HepG2 (cell line): ENCODE results near the gene STPG4. TPM values are rescaled to one million over a fixed set of nuclear protein-coding genes. Genes with fewer than 3 reads are reported as not detected.

Experiments used
- AHR ChIP-seq: IDR thresholded peaks from 2 replicates; pipeline ENCODE4 v1.6.1; 2018; ENCODE audit warnings: missing genetic modification reagents, missing compliant biosample characterization
- ATRX ChIP-seq: sonication (generic); formaldehyde crosslinking; IDR thresholded peaks from 2 replicates; pipeline ENCODE4 v1.4.0; 2020; ENCODE audit warnings: missing genetic modification reagents, borderline replicate concordance
- BHLHE40 ChIP-seq: IDR thresholded peaks from 2 replicates; pipeline ENCODE4 v1.6.1; 2011; ENCODE audit warnings: low read length, improper control_type of control experiment
- CHD4 ChIP-seq: fragments of 200-600 bp; sonication (generic); IDR thresholded peaks from 2 replicates; pipeline ENCODE4 v1.7.0; 2017; ENCODE audit warnings: mild to moderate bottlenecking, low read length, borderline replicate concordance
- CREM ChIP-seq, 2 experiments: sonication (generic) in 1 of 2; formaldehyde crosslinking in 1 of 2; IDR thresholded peaks; 2 replicates each; pipeline versions ENCODE4 v1.4.0 to v1.6.1; 2016 to 2020; ENCODE audit warnings: antibody characterized with exemption in 1 of 2, mild to moderate bottlenecking in 1 of 2, missing genetic modification reagents in 1 of 2
- DNMT3B ChIP-seq: conservative IDR thresholded peaks from 2 replicates; pipeline ENCODE4 v1.6.1; 2016; ENCODE audit warnings: missing biosample characterization, control low read depth
- FOSL1 ChIP-seq: sonication (generic); formaldehyde crosslinking; IDR thresholded peaks from 2 replicates; pipeline ENCODE4 v1.9.0; 2021; ENCODE audit warnings: missing genetic modification reagents, borderline replicate concordance
- FOXA3 ChIP-seq: IDR thresholded peaks from 2 replicates; pipeline ENCODE4 v1.6.1; 2016; ENCODE audit warnings: missing genetic modification reagents, missing compliant biosample characterization
- MYNN ChIP-seq: sonication (generic); formaldehyde crosslinking; IDR thresholded peaks from 2 replicates; pipeline ENCODE4 v1.4.0; 2020; ENCODE audit warnings: mild to moderate bottlenecking, low read depth, missing genetic modification reagents
- PCBP2 ChIP-seq: fragments of 200-400 bp; formaldehyde crosslinking; optimal IDR thresholded peaks from 2 replicates; pipeline ENCODE3; 2018; ENCODE audit warnings: low read length, low read depth; ENCODE audit not compliant: poor library complexity, severe bottlenecking
- RCOR2 ChIP-seq: IDR thresholded peaks from 2 replicates; pipeline ENCODE4 v1.6.1; 2016; ENCODE audit warnings: missing biosample characterization, missing genetic modification reagents
- SIN3A ChIP-seq: IDR thresholded peaks from 2 replicates; pipeline ENCODE4 v1.6.1; 2011; ENCODE audit warnings: low read depth, mild to moderate bottlenecking, control low read depth, low read length, borderline replicate concordance
- SMAD3 ChIP-seq: sonication (generic); formaldehyde crosslinking; IDR thresholded peaks from 2 replicates; pipeline ENCODE4 v1.4.0; 2020; ENCODE audit warnings: missing genetic modification reagents
- SOX6 ChIP-seq, 2 experiments: fragments of 450-650 bp in 1 of 2; sonication (generic) in 1 of 2; formaldehyde crosslinking in 1 of 2; IDR thresholded peaks; 2 replicates each; pipeline versions ENCODE4 v1.4.0 to v1.6.1; 2017 to 2020; ENCODE audit warnings: antibody characterized with exemption in 1 of 2, mild to moderate bottlenecking in 1 of 2, missing genetic modification reagents in 1 of 2
- TAF1 ChIP-seq: sonication (generic); formaldehyde crosslinking; IDR thresholded peaks from 2 replicates; pipeline ENCODE4 v1.4.0; 2020; ENCODE audit warnings: missing genetic modification reagents
- ZBTB37 ChIP-seq: sonication (generic); formaldehyde crosslinking; IDR thresholded peaks from 2 replicates; pipeline ENCODE4 v1.4.0; 2020; ENCODE audit warnings: mild to moderate bottlenecking, missing genetic modification reagents
- ZFP36L2 ChIP-seq: sonication (generic); formaldehyde crosslinking; IDR thresholded peaks from 2 replicates; pipeline ENCODE4 v1.4.0; 2020; ENCODE audit warnings: missing genetic modification reagents
- ZFP37 ChIP-seq: sonication (generic); formaldehyde crosslinking; IDR thresholded peaks from 2 replicates; pipeline ENCODE4 v1.4.0; 2020; ENCODE audit warnings: missing genetic modification reagents, borderline replicate concordance
- ZNF138 ChIP-seq: sonication (generic); formaldehyde crosslinking; IDR thresholded peaks from 2 replicates; pipeline ENCODE4 v1.5.0; 2020; ENCODE audit warnings: mild to moderate bottlenecking, low read depth, missing genetic modification reagents
- ZNF326 ChIP-seq: sonication (generic); formaldehyde crosslinking; IDR thresholded peaks from 2 replicates; pipeline ENCODE4 v1.4.0; 2020; ENCODE audit warnings: missing genetic modification reagents, borderline replicate concordance
- ZNF572 ChIP-seq: sonication (generic); formaldehyde crosslinking; IDR thresholded peaks from 2 replicates; pipeline ENCODE4 v1.5.1; 2020; ENCODE audit warnings: mild to moderate bottlenecking, missing genetic modification reagents
- ZNF619 ChIP-seq: sonication (generic); formaldehyde crosslinking; IDR thresholded peaks from 2 replicates; pipeline ENCODE4 v1.4.0; 2020; ENCODE audit warnings: mild to moderate bottlenecking, missing genetic modification reagents
- ZNF644 ChIP-seq: IDR thresholded peaks from 2 replicates; pipeline ENCODE4 v1.6.1; 2016; ENCODE audit warnings: low read depth
- ZNF660 ChIP-seq: sonication (generic); formaldehyde crosslinking; IDR thresholded peaks from 2 replicates; pipeline ENCODE4 v1.5.1; 2020; ENCODE audit warnings: mild to moderate bottlenecking, low read depth, missing genetic modification reagents, borderline replicate concordance
- ZNF670 ChIP-seq: sonication (generic); formaldehyde crosslinking; IDR thresholded peaks from 2 replicates; pipeline ENCODE4 v1.8.0; 2022; ENCODE audit warnings: mild to moderate bottlenecking, missing genetic modification reagents, borderline replicate concordance
- polyA plus RNA-seq, 8 experiments: library from polyadenylated mRNA; depleted of rRNA in 3 of 8; stranded (reverse) in 7 of 8; unstranded in 1 of 8; fragments of >200 nt; fragmentation: Illumina TruSeq in 4 of 8; extraction: Trizol in 4 of 8; gene quantifications; 2 replicates each; pipeline versions ENCODE4 v1.2.1 to v1.2.3, GENCODE V29; 2011 to 2016; ENCODE audit warnings: low read depth in 4 of 8, missing spikeins in 1 of 8, mixed read lengths in 1 of 8; ENCODE audit not compliant: insufficient read depth in 1 of 8
- total RNA-seq, 5 experiments: library from RNA; depleted of rRNA; stranded (reverse); fragments of >200 nt; fragmentation: Illumina TruSeq; extraction: Trizol; gene quantifications; 2 replicates each; pipeline ENCODE4 v1.2.3, GENCODE V29; 2016; ENCODE audit warnings: low read depth in 1 of 5
- TF ChIP-seq, protein P1 (sequence below): IDR thresholded peaks from 2 replicates; pipeline ENCODE4 v1.6.1; 2016; ENCODE audit warnings: missing genetic modification reagents, missing compliant biosample characterization
- TF ChIP-seq, protein P2 (sequence below): sonication (generic); formaldehyde crosslinking; IDR thresholded peaks from 2 replicates; pipeline ENCODE4 v1.5.1; 2020; ENCODE audit warnings: missing genetic modification reagents, mild to moderate bottlenecking, borderline replicate concordance

STPG4 gene
- total and polyA plus RNA-seq, 2 of the 13 experiments (the other 11 are each of a cell fraction or from before 2014, with no cell fraction given), result 0.11 to 0.15 TPM

DNA sequence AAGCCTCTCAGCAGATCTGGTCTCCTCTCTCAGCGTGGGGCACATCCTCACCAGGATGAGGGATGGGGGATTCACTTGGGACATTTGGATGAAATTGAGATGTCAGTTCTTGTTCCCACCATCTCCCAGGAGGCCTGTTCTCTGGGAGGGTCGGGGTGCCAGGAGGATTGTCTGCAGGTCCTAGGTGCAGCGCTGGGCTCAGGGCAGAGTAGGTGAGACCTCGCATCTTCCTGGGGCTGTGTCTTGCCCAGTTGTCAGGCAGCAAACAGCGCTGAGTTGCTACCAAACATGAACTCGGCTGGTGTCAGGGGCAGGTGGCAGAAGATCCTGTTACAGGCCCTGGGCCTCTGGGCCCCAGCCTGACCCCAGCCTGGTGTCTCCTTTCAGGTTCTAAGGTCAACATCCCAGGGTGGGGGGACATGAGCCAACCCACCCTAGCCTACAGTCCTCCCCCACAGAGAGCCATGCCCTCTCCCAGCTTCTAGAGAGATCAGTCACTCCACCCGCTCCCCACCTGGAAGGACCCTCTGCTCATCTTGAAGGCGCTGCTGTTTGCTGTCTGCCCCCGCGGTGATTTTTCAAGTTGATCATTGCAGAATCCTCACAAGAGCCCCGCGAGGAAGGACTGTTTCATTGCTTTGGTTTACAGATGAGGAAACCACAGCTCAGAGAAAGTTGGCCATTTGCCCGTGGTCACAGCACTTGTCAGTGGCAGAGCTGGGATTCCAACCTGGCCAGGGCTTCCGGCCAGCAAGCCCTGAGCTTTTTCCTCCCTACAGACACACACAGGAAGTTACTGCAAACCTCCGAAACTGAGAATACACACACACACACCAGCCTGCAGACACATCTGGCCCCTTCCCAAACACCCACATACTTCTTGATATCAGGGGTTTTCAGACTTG is 83.9 kb downstream of the STPG4 start (continued):
- TF ChIP-seq ATRX (CRISPR knock-in tag) (no peak), MYNN (CRISPR knock-in tag) (peak; percentile 16; the same call in 1 of the 2 replicates), ZNF670 (CRISPR knock-in tag) (no peak), DNMT3B (CRISPR knock-in tag) (peak; percentile 96), ZNF619 (CRISPR knock-in tag) (peak; percentile 51; the same call in 1 of the 2 replicates), PCBP2 (no peak), ZFP37 (CRISPR knock-in tag) (no peak), ZFP36L2 (CRISPR knock-in tag) (no peak), BHLHE40 (no peak), ZNF572 (CRISPR knock-in tag) (no peak), SOX6 (IDR thresholded peaks at IDR 0.05) (no peak), SOX6 (CRISPR knock-in tag; IDR thresholded peaks at IDR 0.05) (peak; percentile 79), SIN3A (0 out of 2 replicates have a peak, but pooled peaks have one; percentile 24), CREM (IDR thresholded peaks at IDR 0.05) (peak; percentile 59; the same call in 1 of the 2 replicates), CREM (CRISPR knock-in tag; IDR thresholded peaks at IDR 0.05) (no peak), TAF1 (peak; percentile 48; the same call in 1 of the 2 replicates), ZNF660 (CRISPR knock-in tag) (no peak), ZNF326 (CRISPR knock-in tag) (no peak), RCOR2 (CRISPR knock-in tag) (peak; percentile 64; the same call in 1 of the 2 replicates), ZBTB37 (CRISPR knock-in tag) (no peak; the same call in 1 of the 2 replicates), FOXA3 (peak; percentile 41), ZNF138 (CRISPR knock-in tag) (0 out of 2 replicates have a peak, but pooled peaks have one; percentile 55), AHR (CRISPR knock-in tag) (no peak), SMAD3 (0 out of 2 replicates have a peak, but pooled peaks have one; percentile 41), CHD4 (peak; percentile 97), FOSL1 (CRISPR knock-in tag) (no peak), ZNF644 (CRISPR knock-in tag) (0 out of 2 replicates have a peak, but pooled peaks have one; percentile 9)
- TF ChIP-seq, protein P1, sequence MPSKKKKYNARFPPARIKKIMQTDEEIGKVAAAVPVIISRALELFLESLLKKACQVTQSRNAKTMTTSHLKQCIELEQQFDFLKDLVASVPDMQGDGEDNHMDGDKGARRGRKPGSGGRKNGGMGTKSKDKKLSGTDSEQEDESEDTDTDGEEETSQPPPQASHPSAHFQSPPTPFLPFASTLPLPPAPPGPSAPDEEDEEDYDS (CRISPR knock-in tag), result no peak; the same call in 1 of the 2 replicates
- TF ChIP-seq, protein P2, sequence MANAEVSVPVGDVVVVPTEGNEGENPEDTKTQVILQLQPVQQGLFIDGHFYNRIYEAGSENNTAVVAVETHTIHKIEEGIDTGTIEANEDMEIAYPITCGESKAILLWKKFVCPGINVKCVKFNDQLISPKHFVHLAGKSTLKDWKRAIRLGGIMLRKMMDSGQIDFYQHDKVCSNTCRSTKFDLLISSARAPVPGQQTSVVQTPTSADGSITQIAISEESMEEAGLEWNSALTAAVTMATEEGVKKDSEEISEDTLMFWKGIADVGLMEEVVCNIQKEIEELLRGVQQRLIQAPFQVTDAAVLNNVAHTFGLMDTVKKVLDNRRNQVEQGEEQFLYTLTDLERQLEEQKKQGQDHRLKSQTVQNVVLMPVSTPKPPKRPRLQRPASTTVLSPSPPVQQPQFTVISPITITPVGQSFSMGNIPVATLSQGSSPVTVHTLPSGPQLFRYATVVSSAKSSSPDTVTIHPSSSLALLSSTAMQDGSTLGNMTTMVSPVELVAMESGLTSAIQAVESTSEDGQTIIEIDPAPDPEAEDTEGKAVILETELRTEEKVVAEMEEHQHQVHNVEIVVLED, result peak; percentile 5; the same call in 1 of the 2 replicates
